Amniotic epithelial cell (primary cell): ENCODE measurements around the gene CEP97.
A peak's percentile ranks its signal among the peaks of the same experiment; 100 is the strongest.

Experiments
- DNase-seq: peaks from one replicate; pipeline ENCODE4 v3.0.0-alpha.2; 2010; ENCODE audit warnings: low read depth

CEP97 gene

GRCh38 chr3:101778385-101779046 is 54.1 kb downstream of the CEP97 start:
- no peak for DNase-seq

GRCh38 chr3:101779047-101779821 is 54.8 kb downstream of the CEP97 start, which contains the start of gene NXPE3:
NXPE3 (plus strand) TSS chr3:101779211; CDS start chr3:101785597, 6,386 bp downstream.
- DNase-seq, result peak; percentile 58

DNA sequence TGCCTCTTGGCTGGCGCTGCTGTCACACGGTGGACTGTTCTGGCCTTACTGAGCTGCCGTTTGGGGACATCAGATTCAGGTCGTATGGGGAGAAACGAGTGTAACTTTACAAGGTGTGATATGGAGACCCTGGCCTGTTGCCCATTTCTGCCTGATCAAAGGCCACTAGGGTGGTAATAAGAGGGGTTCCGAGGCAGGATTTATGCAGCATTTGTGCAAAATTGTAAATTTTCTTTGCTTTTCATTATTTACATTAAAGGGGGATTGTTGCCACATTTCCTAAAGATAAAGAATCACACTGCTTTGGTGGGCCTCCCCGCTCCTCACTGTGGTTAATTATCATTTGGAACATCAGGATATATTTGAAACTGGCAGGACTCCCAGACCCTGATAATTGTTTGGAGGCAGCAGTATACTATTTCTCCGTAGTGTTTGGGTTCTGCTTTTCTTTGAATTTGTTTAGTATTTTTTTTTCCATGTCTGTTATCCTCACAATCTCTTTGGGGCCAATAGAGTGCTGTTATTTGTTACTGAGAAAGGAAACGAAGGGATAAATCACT is 55.5 kb downstream of the CEP97 start:
- peak; percentile 43 for DNase-seq

- peak; percentile 88 for DNase-seq
Observed at GRCh38 chr3:101780661-101781060, 56.2 kb downstream of the CEP97 start.

GRCh38 chr3:101781166-101781565 is 56.8 kb downstream of the CEP97 start:
- DNase-seq, result no peak

- no peak for DNase-seq
Observed at GRCh38 chr3:101784855-101785613, 60.6 kb downstream of the CEP97 start.

GRCh38 chr3:101791778-101792177 is 67.4 kb downstream of the CEP97 start:
- DNase-seq, result no peak

DNA sequence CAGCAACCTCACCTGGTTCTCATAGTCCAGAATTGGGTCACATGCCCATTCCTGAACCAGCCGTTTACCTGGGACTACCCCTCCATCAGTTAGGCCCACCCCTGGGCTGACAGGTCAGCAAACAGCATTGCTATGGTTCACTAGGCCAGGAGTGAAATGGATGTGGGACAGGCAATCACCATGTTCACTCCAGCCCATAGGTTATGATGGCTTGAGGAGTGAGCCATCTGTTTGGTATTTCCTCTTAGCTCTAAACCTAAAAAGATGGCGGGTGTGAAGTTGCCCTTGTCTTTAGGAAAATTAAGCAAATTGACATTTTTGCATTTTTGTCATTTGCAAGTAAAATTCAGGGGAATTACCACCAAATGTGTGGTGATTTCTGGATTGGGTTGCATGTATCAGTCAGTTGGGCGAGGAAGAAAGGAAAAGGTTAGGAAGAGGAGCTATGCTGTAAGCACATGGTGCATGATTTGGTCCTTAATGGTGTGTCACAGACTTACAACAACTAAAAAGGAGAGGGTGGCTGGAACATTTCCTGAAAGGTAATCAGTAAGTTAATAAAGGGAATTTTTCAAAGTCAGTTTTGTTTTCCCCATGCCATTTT is 71.8 kb downstream of the CEP97 start:
- no peak for DNase-seq

DNA sequence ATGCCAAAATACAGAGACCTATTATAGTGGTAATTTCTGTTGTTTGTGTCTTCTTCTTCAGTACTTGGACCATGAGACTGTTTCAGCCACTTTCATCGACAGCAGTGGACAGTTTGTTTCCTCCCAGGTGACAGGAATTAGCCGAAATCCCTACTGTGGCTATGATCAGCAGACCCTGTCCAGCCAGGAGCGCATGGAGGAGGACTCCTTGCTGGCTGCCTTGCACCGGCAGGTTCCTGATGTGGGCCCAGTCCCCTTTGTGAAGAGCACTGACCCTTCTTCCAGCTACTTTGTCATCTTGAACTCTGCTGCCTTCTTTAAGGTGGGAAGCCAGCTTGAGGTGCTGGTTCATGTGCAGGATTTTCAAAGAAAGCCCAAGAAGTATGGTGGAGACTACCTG is 76.8 kb downstream of the CEP97 start:
- no peak for DNase-seq

- DNase-seq, result no peak
Observed at GRCh38 chr3:101802179-101802578, 77.8 kb downstream of the CEP97 start.

- DNase-seq, result peak; percentile 77
Observed at GRCh38 chr3:101803173-101803782, 78.9 kb downstream of the CEP97 start.

- DNase-seq, result no peak
Observed at GRCh38 chr3:101803939-101804338, 79.5 kb downstream of the CEP97 start.

DNA sequence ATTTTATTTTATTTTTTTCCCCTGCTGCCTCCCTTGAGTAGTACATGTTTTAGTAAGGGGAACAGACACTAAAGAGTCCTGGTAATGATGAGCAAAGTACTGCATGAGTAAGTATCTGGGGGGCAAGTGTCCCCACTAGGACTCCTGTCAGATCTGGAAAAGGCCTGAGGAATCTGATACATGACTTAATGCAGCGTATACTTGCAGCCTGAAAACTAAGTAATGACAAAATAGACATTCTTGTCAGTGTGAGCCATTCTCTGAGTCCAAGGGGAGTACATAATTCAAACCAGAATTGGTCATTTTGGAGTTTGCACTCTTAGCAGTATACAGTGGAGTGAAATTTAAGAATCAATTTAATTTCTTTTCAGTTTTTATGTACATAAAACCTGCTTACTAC is 82.1 kb downstream of the CEP97 start:
- no peak for DNase-seq

GRCh38 chr3:101807888-101808287 is 83.5 kb downstream of the CEP97 start:
- DNase-seq, result no peak

- DNase-seq, result peak; percentile 55
Observed at GRCh38 chr3:101809178-101810021, 85.0 kb downstream of the CEP97 start.

- DNase-seq, result no peak
Observed at GRCh38 chr3:101810022-101810418, 85.6 kb downstream of the CEP97 start.

- DNase-seq, result no peak
Observed at GRCh38 chr3:101811875-101812274, 87.5 kb downstream of the CEP97 start.

DNA sequence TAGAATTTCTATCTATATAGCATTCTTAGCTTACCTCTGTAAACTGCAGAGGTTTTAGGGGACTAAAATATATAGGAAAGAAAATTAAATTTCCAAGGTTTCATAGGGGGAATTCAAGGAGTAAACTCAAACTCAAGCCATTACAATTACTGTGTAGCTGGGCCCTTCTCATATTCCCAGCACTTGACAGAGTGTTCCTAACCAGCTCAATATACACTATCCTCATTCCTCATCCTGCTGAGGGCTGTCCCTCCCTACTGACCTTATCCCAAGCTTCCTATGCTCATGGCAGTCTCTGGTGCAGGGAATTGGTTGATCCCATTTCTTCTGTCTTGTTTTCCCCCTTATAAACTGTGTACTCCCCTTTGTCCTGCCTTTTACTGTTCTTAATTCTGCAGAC is 88.5 kb downstream of the CEP97 start:
- DNase-seq, result no peak

- DNase-seq, result peak; percentile 49
Observed at GRCh38 chr3:101813817-101814440, 89.5 kb downstream of the CEP97 start.

DNA sequence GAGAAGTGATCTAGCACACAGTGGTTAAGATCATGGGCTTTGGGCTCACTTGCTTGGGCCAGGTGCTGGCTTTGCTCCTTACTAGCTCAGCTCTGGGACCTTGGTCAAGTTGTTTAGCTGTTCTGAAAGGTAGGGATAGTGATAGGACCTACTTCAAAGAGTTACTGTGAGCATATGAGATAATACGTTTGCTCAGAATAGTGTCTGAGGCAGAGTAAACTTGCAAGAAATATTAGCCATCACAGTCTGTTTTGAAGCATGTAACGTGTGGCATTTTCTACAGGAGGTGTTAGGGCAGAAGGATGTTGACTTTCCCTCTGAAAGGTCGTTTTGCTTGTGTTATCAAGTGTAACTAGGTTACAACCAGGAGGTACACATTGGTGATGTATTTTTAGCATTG is 90.4 kb downstream of the CEP97 start:
- no peak for DNase-seq
